ENCODE results near the gene MAP2K1. TPM values are rescaled to one million over a fixed set of nuclear protein-coding genes. Genes with fewer than 3 reads are reported as not detected.
A peak's percentile ranks its signal among the peaks of the same experiment; 100 is the strongest.

The MAP2K1 gene
- total RNA-seq, 1 experiment from 2014 or later: 108 TPM

GRCh38 chr15:66523926-66524325, 137.2 kb downstream of the MAP2K1 start:
- intact Hi-C loops (cut with micrococcal nuclease): no loop called here

GRCh38 chr15:66524838-66525237, 138.1 kb downstream of the MAP2K1 start:
- Mint-ChIP-seq H3K4me1 (ENCODE audit: insufficient read depth, unreplicated experiment) (peaks cover 10% of the 10 kb centered on the region), H3K9me3 (ENCODE audit: unreplicated experiment) (no peaks in the 10 kb centered on the region), H3K36me3 (ENCODE audit: insufficient read depth, unreplicated experiment) (peaks cover 30% of the 10 kb centered on the region), H3K27ac (ENCODE audit: low read depth, unreplicated experiment) (no peak overlapping the region), H3K27me3 (ENCODE audit: insufficient read depth, unreplicated experiment) (no peaks in the 10 kb centered on the region), H3K4me3 (ENCODE audit: unreplicated experiment) (no peak overlapping the region)
- BruUV-seq (replicated peaks): no TSS peak
- ChIA-PET CTCF (interaction anchor here (0.6 to 1.1 kb wide), 2 partner anchors 31 to 237 kb away, joined by 3 read pairs; no protein-coding TSS in a partner anchor), POLR2A (interaction anchor here (1.3 kb wide), 1 partner anchor 20 kb away, joined by 7 read pairs; the partner anchor contains the start of genes RPL4 and ZWILCH)
- intact Hi-C loops (cut with micrococcal nuclease): no loop called here
- TF ChIP-seq CTCF (IDR thresholded peaks at IDR 0.05; ENCODE audit: unreplicated experiment): no peak
- no peak for DNase-seq (ENCODE audit: unreplicated experiment)

More at GRCh38 chr15:66523926-66524325, 137.2 kb downstream of the MAP2K1 start:
- Mint-ChIP-seq H3K4me3 (ENCODE audit: unreplicated experiment) (no peak overlapping the region), H3K36me3 (ENCODE audit: insufficient read depth, unreplicated experiment) (peaks cover 21% of the 10 kb centered on the region), H3K4me1 (ENCODE audit: insufficient read depth, unreplicated experiment) (peaks cover 10% of the 10 kb centered on the region), H3K9me3 (ENCODE audit: unreplicated experiment) (no peaks in the 10 kb centered on the region), H3K27ac (ENCODE audit: low read depth, unreplicated experiment) (peak overlapping the region; percentile 73), H3K27me3 (ENCODE audit: insufficient read depth, unreplicated experiment) (no peaks in the 10 kb centered on the region)
- ChIA-PET CTCF (interaction anchor here (0.7 kb wide), 1 partner anchor 222 kb away, joined by 3 read pairs; no protein-coding TSS in a partner anchor), POLR2A (interaction anchor here (0.6 to 1.3 kb wide), 2 partner anchors 19 to 282 kb away, joined by 3 to 7 read pairs; partner anchors contain the start of genes RPL4 and ZWILCH)
- no peak for DNase-seq (ENCODE audit: unreplicated experiment)
- BruUV-seq (replicated peaks): no TSS peak
- TF ChIP-seq CTCF (IDR thresholded peaks at IDR 0.05; ENCODE audit: unreplicated experiment): no peak

GRCh38 chr15:66535056-66535455, 148.3 kb downstream of the MAP2K1 start:
- Mint-ChIP-seq H3K27ac (ENCODE audit: low read depth, unreplicated experiment) (no peak overlapping the region), H3K36me3 (ENCODE audit: insufficient read depth, unreplicated experiment) (peaks cover 39% of the 10 kb centered on the region), H3K4me3 (ENCODE audit: unreplicated experiment) (no peak overlapping the region), H3K4me1 (ENCODE audit: insufficient read depth, unreplicated experiment) (no peaks in the 10 kb centered on the region), H3K27me3 (ENCODE audit: insufficient read depth, unreplicated experiment) (no peaks in the 10 kb centered on the region), H3K9me3 (ENCODE audit: unreplicated experiment) (no peaks in the 10 kb centered on the region)
- ChIA-PET CTCF (interaction anchor here (0.6 kb wide), 1 partner anchor 317 kb away, joined by 3 read pairs; no protein-coding TSS in a partner anchor), POLR2A (interaction anchor here (0.9 to 1.1 kb wide), 2 partner anchors 14 to 31 kb away, joined by 3 to 5 read pairs; no protein-coding TSS in a partner anchor)
- intact Hi-C loops (cut with micrococcal nuclease): no loop called here
- no peak for TF ChIP-seq CTCF (IDR thresholded peaks at IDR 0.05; ENCODE audit: unreplicated experiment)
- no peak for DNase-seq (ENCODE audit: unreplicated experiment)
- no TSS peak for BruUV-seq (replicated peaks)

Small RNA genes within 50 kb of the gene (microRNA-seq; reads per million reads assigned to microRNA genes)
- 0.53 reads per million for gene MIR4512

Other genes with a start within 250 kb of the MAP2K1 start
- gene MEGF11, start 133.2 kb upstream of the MAP2K1 start, total RNA-seq (2022): 0.09 and 0.39 TPM in 2 replicates
- 35.6 and 42.8 TPM in 2 replicates for gene DIS3L, start 93.3 kb upstream of the MAP2K1 start, total RNA-seq (2022)
- 16.1 and 17.1 TPM in 2 replicates for gene TIPIN, start 30.2 kb upstream of the MAP2K1 start, total RNA-seq (2022)
- gene SNAPC5, start 110.8 kb downstream of the MAP2K1 start, total RNA-seq (2022): 22.9 and 24.6 TPM in 2 replicates
- 5,336 and 5,631 TPM in 2 replicates for gene RPL4, start 117.9 kb downstream of the MAP2K1 start, total RNA-seq (2022)
- 20.8 and 27.4 TPM in 2 replicates for gene ZWILCH, start 118.4 kb downstream of the MAP2K1 start, total RNA-seq (2022)
- gene LCTL, start 179.1 kb downstream of the MAP2K1 start, total RNA-seq (2022): not detected in 2 replicates

Measured in MCF 10A (cell line).